ENCODE data around the gene RBM47. TPM values are rescaled to one million over a fixed set of nuclear protein-coding genes. Genes with fewer than 3 reads are reported as not detected.

Gene RBM47
- total and polyA plus RNA-seq, 9 of the 15 experiments (the other 6 are each of a cell fraction or from before 2014, with no cell fraction given): 1.4 to 6.4 (median 3.3) TPM

DNA sequence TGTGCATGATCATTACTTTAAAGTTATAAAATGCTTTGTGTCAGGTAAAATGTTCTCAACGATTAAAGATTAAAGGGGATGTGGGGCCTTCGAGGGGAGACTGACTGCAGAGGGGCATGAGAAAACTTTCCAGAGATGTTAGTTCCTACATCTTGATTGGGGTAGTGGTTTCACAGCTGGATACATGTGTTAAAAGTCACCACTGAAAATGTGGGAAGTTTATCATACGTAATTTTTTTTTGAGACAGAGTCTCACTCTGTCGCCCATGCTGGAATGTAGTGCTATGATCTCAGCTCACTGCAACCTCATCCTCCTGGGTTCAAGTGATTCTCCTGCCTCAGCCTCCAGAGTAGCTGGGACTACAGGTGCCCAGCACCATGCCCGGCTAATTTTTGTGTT lies 79.5 kb downstream of the RBM47 start (continued):
- TF ChIP-seq RBM25 (IDR thresholded peaks at IDR 0.05; ENCODE audit: low read depth, low read length, severe bottlenecking): no peak
- no peak for TF ChIP-seq HDAC8 (tag; IDR thresholded peaks at IDR 0.05)
- TF ChIP-seq, protein P1, sequence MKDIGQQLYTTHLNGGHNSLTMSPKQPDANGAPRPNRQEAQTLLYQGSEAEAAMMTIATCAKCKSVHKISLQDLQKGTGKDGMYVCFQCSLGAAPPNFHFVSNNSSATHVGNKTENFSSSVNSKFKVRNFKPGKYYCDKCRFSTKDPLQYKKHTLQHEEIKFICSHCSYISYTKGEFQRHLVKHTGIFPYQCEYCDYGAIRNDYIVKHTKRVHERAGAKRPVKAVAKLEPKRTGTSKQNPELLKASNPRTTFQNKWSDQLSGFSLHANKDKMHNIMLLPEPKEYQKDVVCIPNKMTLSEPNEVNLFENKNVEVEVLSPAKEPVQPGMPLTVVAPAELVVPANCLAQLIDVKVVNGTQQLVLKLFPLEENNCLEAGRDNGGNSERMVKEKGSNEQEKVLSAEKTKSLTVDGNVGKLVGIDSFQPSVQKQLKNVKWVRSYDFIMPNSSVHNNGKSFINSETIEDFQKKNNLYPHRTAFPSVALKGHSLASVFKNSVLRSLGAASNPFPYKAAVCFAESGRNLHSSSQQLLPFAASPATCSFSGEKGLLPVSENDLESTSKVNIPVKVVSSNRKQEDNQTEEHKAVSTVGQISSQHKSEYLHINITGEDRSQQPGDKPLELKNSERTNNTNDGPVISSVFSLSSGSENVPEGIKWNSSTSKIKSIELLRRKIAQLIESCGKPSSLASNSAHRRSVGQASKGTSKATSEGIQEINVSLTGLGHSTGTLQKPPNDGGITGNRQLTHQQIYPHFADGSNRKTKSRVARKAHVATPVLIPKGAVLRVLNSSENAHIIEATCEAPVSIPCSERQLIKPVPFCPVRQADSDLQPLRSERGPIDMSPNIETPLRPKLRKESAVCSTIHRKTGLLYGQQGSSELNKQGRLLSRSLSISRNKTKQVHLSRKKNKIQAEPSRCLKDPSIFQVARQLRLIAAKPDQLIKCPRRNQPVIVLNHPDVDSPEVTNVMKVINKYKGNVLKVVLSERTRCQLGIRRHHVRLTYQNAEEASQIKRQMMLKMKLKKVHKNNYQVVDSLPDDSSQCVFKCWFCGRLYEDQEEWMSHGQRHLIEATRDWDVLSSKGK (CRISPR knock-in tag; IDR thresholded peaks at IDR 0.05): no peak
- TF ChIP-seq, protein P2, sequence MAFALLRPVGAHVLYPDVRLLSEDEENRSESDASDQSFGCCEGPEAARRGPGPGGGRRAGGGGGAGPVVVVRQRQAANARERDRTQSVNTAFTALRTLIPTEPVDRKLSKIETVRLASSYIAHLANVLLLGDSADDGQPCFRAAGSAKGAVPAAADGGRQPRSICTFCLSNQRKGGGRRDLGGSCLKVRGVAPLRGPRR (CRISPR knock-in tag; IDR thresholded peaks at IDR 0.05): no peak
- no peak for TF ChIP-seq POLR2G (IDR thresholded peaks at IDR 0.05; ENCODE audit: low read depth, low read length)
- TF ChIP-seq, protein P3, sequence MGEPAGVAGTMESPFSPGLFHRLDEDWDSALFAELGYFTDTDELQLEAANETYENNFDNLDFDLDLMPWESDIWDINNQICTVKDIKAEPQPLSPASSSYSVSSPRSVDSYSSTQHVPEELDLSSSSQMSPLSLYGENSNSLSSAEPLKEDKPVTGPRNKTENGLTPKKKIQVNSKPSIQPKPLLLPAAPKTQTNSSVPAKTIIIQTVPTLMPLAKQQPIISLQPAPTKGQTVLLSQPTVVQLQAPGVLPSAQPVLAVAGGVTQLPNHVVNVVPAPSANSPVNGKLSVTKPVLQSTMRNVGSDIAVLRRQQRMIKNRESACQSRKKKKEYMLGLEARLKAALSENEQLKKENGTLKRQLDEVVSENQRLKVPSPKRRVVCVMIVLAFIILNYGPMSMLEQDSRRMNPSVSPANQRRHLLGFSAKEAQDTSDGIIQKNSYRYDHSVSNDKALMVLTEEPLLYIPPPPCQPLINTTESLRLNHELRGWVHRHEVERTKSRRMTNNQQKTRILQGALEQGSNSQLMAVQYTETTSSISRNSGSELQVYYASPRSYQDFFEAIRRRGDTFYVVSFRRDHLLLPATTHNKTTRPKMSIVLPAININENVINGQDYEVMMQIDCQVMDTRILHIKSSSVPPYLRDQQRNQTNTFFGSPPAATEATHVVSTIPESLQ (CRISPR knock-in tag; IDR thresholded peaks at IDR 0.05): no peak
- TF ChIP-seq, protein P4, sequence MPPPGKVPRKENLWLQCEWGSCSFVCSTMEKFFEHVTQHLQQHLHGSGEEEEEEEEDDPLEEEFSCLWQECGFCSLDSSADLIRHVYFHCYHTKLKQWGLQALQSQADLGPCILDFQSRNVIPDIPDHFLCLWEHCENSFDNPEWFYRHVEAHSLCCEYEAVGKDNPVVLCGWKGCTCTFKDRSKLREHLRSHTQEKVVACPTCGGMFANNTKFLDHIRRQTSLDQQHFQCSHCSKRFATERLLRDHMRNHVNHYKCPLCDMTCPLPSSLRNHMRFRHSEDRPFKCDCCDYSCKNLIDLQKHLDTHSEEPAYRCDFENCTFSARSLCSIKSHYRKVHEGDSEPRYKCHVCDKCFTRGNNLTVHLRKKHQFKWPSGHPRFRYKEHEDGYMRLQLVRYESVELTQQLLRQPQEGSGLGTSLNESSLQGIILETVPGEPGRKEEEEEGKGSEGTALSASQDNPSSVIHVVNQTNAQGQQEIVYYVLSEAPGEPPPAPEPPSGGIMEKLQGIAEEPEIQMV (tag; conservative IDR thresholded peaks at IDR 0.05; ENCODE audit: low read depth): no peak
- no peak for TF ChIP-seq MAX (CRISPR knock-in tag; IDR thresholded peaks at IDR 0.05)
- TF ChIP-seq ZNF785 (CRISPR knock-in tag; IDR thresholded peaks at IDR 0.05): no peak
- TF ChIP-seq BRD9 (IDR thresholded peaks at IDR 0.05; ENCODE audit: low read depth, partially characterized antibody): no peak
- TF ChIP-seq KLF16 (IDR thresholded peaks at IDR 0.05): no peak
- no peak for TF ChIP-seq MIER1 (IDR thresholded peaks at IDR 0.05; ENCODE audit: low read depth)
